Measurements from ENCODE around the gene LTC4S.

Gene LTC4S

DNA sequence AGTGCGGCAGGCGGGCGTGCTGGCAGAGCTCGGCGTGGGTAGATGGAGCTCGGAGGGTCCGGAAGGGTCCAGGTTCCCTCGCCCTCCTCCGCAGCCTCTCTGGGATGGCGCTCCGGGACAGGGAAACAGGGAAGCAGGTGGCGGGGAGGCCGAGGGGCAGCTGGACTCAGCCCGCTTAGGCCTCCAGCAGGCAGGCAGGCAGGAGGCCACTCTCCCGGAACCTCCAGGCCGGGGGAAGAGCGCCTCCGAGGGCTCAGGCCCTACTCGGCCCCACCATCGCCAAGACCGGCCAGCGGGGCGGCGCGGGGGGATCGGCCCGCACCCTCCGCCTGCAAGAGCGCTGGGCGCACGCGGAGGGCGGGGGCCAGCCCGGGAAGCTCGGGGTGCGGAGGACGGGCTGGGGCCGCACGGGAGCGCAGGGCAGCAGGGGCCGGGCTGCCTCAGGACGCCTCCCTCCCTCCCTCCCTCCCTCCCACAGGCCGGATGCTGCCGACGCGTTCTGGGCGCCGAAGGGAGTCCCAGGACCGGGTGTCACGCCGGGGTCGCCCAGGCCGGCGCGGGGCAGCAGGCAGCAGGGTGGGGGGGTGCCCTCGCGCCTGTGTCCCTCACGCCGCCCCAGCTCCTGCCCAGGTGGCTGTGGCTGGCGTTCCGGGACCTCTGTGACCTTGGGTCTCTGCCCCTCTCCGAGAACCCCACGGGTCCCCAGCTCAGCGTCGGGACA is 11.9 kb downstream of the LTC4S start:
- Histone ChIP-seq H3K4me3 (ENCODE audit: control insufficient read depth in 1 of 7, extremely low read depth in 1 of 7, insufficient read depth in 4 of 7, low read depth in 2 of 7, low read length in 6 of 7) (peak overlapping the region; percentile 65 to 83 (median 75)), H3K36me3 (ENCODE audit: control insufficient read depth in 4 of 4, insufficient read depth in 4 of 4, low read length in 3 of 4) (peaks cover 0 to 14% (median 4%) of the 10 kb centered on the region in 4 experiments), H3K27me3 (replicated peaks in 2 of 5; ENCODE audit: control insufficient read depth in 4 of 5, insufficient read depth in 5 of 5, low read length in 4 of 5) (no peaks in the 10 kb centered on the region), H3K9me3 (ENCODE audit: control extremely low read depth in 1 of 5, control insufficient read depth in 4 of 5, insufficient read depth in 2 of 5, low read depth in 1 of 5, low read length in 4 of 5) (no peaks in the 10 kb centered on the region), H3K4me1 (ENCODE audit: control extremely low read depth in 1 of 4, control insufficient read depth in 4 of 4, insufficient read depth in 4 of 4, low read length in 3 of 4) (peaks cover 4 to 49% (median 42%) of the 10 kb centered on the region in 4 experiments), H3K27ac (ENCODE audit: insufficient read depth in 1 of 2, low read depth in 1 of 2, low read length in 2 of 2, poor library complexity in 1 of 2, severe bottlenecking in 2 of 2) (peak overlapping the region in 1 of 2 experiments; percentile 64)
- 16% methylated on average over 41 of the region's 65 CpGs for WGBS (ENCODE audit: insufficient coverage)
- POLR2A ChIA-PET: interaction anchor here (0.7 to 9.1 kb wide), 4 partner anchors 9 to 22 kb away, joined by 3 to 131 read pairs (median 4); partner anchors contain the start of gene SQSTM1
- DNase-seq: peak in 2 of 3 donors; percentile 55 to 68
- CTCF ChIA-PET: interaction anchor here (0.9 to 1.5 kb wide), 2 partner anchors 10 to 14 kb away, joined by 4 read pairs; no protein-coding TSS in a partner anchor

DNA sequence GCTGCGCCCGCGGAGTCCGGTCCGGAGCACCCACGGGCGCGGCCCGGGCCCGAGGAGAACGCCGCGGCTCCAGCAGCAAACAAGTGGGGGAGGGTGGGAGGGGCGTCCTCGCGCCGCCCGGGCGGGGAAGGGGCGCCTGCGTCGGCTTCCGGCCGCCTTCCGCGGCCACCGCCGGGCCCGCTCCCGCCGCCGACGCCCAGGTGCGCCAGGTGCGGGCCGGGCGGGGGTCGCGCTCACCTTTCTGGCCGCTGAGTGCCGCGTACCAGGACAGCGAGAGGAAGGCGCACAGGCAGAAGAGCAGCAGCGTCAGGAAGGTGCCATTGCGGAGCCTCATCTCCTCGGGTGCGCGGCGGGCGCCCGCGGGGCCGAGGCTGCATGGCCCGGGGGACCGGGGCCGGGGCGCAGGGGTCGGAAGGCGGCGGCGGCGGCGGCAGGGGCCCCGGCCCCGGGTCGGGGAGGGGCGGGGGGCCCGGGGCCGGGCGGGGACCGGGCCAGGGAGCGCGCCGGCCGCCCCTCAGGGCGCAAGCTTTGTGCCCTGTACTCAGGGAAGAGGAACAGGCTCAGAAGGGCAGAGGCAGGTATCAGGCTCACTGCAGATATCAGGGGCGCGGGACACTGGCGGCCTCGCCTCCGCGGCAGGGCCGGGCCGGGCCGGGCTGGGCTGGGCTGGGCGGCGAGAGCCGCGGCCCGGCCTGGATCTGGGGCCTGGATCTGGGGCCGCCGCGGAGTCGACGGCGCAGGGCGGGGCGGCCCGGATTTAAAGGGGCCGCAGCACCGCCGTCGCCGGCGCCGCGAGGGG is 12.7 kb downstream of the LTC4S start, which contains the start of gene MGAT4B:
Gene MGAT4B (minus strand): TSS at position 617 of the 799 bp plus-strand sequence. CDS start 283 bp downstream, at position 334.
- peaks cover 4 to 49% (median 41%) of the 10 kb centered on the region in 4 experiments for H3K4me1 ChIP-seq (ENCODE audit: control extremely low read depth in 1 of 4, control insufficient read depth in 4 of 4, insufficient read depth in 4 of 4, low read length in 3 of 4)
- DNase-seq: peak in 2 of 3 donors; percentile 74 to 82
- H3K4me3 ChIP-seq (ENCODE audit: control insufficient read depth in 1 of 7, extremely low read depth in 1 of 7, insufficient read depth in 4 of 7, low read depth in 2 of 7, low read length in 6 of 7): peak within 1 kb of the TSS; percentile 65 to 83 (median 75)
- H3K36me3 ChIP-seq (ENCODE audit: control insufficient read depth in 4 of 4, insufficient read depth in 4 of 4, low read length in 3 of 4): peaks cover 0 to 7% (median under 1%) of the 10 kb centered on the region in 4 experiments
- ChIA-PET POLR2A (interaction anchor here (0.6 to 9.1 kb wide), 4 partner anchors 13 to 36 kb away, joined by 3 to 131 read pairs (median 4); partner anchors contain the start of gene SQSTM1), CTCF (interaction anchor here (1.5 kb wide), 1 partner anchor 11 kb away, joined by 4 read pairs; no protein-coding TSS in a partner anchor)
- no peaks in the 10 kb centered on the region for H3K27me3 ChIP-seq (replicated peaks in 2 of 5; ENCODE audit: control insufficient read depth in 4 of 5, insufficient read depth in 5 of 5, low read length in 4 of 5)
- H3K27ac ChIP-seq (ENCODE audit: insufficient read depth in 1 of 2, low read depth in 1 of 2, low read length in 2 of 2, poor library complexity in 1 of 2, severe bottlenecking in 2 of 2): peak within 1 kb of the TSS in 1 of 2 experiments; percentile 64
- WGBS (ENCODE audit: insufficient coverage): 0% methylated on average over 47 of the region's 108 CpGs
- H3K9me3 ChIP-seq (ENCODE audit: control extremely low read depth in 1 of 5, control insufficient read depth in 4 of 5, insufficient read depth in 2 of 5, low read depth in 1 of 5, low read length in 4 of 5): no peaks in the 10 kb centered on the region

DNA sequence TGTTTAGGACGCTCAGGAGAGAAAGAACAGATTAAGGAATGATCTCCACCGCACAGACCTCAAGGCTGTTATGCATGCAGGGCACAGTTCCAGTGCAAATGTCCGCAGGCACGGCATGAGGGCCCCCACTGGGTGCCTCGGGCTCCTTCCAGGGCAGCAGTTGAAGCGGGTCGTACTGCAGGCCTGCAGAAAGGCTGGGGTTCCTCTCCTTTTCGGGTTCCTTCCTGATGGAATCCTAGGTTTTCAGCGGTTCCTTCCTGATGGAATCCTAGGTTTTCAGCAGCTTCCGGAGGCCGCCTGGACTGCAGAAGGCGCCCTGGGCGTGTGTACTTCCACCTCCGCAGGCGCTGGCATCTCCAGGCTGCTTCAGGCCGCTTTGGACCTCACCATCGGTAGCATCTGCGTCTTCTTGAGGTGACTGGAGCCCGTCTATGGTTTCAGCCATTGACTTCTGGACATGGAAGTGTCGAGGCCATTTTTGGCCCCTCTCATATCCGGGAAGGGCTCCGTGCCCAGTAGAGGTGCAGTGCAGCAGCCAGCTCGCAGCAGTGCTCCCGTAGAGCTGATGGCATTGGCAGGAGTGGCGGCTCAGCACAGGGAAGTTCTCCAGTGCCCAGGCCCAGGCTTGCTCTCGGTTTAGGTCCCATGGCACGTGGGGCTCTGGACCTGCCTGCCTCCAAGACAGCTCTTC is 18.5 kb downstream of the LTC4S start:
- Histone ChIP-seq H3K36me3 (ENCODE audit: control insufficient read depth in 4 of 4, insufficient read depth in 4 of 4, low read length in 3 of 4) (peaks cover 0 to 32% (median 10%) of the 10 kb centered on the region in 4 experiments), H3K4me1 (ENCODE audit: control extremely low read depth in 1 of 4, control insufficient read depth in 4 of 4, insufficient read depth in 4 of 4, low read length in 3 of 4) (peaks cover 0 to 15% (median 8%) of the 10 kb centered on the region in 4 experiments), H3K9me3 (ENCODE audit: control extremely low read depth in 1 of 5, control insufficient read depth in 4 of 5, insufficient read depth in 2 of 5, low read depth in 1 of 5, low read length in 4 of 5) (peaks cover 0 to 2% (median 0%) of the 10 kb centered on the region in 5 experiments), H3K27ac (ENCODE audit: insufficient read depth in 1 of 2, low read depth in 1 of 2, low read length in 2 of 2, poor library complexity in 1 of 2, severe bottlenecking in 2 of 2) (peak overlapping the region in 1 of 2 experiments; percentile 34), H3K27me3 (replicated peaks in 2 of 5; ENCODE audit: control insufficient read depth in 4 of 5, insufficient read depth in 5 of 5, low read length in 4 of 5) (no peaks in the 10 kb centered on the region), H3K4me3 (ENCODE audit: control insufficient read depth in 1 of 7, extremely low read depth in 1 of 7, insufficient read depth in 4 of 7, low read depth in 2 of 7, low read length in 6 of 7) (no peak overlapping the region)
- 98% methylated on average over 26 of the region's 27 CpGs for WGBS (ENCODE audit: insufficient coverage)
- CTCF ChIA-PET: interaction anchor here (0.6 to 5.8 kb wide), 5 partner anchors 9 to 121 kb away, joined by 3 to 39 read pairs (median 5); no protein-coding TSS in a partner anchor
- POLR2A ChIA-PET: no interaction called here
- no peak for DNase-seq

DNA sequence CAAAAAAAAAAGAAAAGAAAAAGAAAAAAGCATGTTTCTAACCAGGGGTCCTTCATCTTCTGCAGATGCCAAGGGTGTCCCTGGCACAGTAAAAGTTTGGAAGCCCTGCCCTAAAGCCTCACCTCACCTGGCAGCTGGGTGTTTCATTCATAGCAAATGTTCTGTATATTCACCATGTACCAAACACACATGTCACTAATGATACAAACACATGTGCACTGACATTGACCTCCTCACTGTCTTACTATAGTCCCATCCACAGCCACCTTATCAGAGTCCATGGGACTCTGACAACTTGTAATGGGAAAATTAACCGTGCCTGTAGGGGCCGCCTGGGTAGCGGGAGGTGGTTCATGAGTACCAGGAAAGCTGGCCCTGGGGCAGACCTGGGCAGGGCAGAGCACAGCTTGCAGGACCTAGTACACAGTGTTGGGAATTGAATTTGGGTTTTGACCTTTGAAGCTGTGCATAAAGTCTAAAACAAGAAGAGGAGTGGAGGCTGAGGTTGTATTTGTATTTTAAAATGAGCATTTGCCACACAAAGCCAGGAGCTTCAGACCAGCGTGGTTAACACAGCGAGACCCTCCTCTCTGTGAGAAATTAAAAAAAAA is 19.3 kb downstream of the LTC4S start:
- H3K4me1 ChIP-seq (ENCODE audit: control extremely low read depth in 1 of 4, control insufficient read depth in 4 of 4, insufficient read depth in 4 of 4, low read length in 3 of 4): peaks cover 0 to 16% (median 13%) of the 10 kb centered on the region in 4 experiments
- peaks cover 0 to 32% (median 10%) of the 10 kb centered on the region in 4 experiments for H3K36me3 ChIP-seq (ENCODE audit: control insufficient read depth in 4 of 4, insufficient read depth in 4 of 4, low read length in 3 of 4)
- H3K9me3 ChIP-seq (ENCODE audit: control extremely low read depth in 1 of 5, control insufficient read depth in 4 of 5, insufficient read depth in 2 of 5, low read depth in 1 of 5, low read length in 4 of 5): peaks cover 0 to 2% (median 0%) of the 10 kb centered on the region in 5 experiments
- H3K4me3 ChIP-seq (ENCODE audit: control insufficient read depth in 1 of 7, extremely low read depth in 1 of 7, insufficient read depth in 4 of 7, low read depth in 2 of 7, low read length in 6 of 7): no peak overlapping the region
- POLR2A ChIA-PET: no interaction called here
- CTCF ChIA-PET: interaction anchor here (0.6 to 5.8 kb wide), 8 partner anchors 9 to 122 kb away, joined by 3 to 39 read pairs (median 4); partner anchors contain the start of gene LTC4S
- H3K27me3 ChIP-seq (replicated peaks in 2 of 5; ENCODE audit: control insufficient read depth in 4 of 5, insufficient read depth in 5 of 5, low read length in 4 of 5): no peaks in the 10 kb centered on the region
- no peak for DNase-seq
- 100% methylated on average over 2 of the region's 5 CpGs for WGBS (ENCODE audit: insufficient coverage)
- no peak overlapping the region for H3K27ac ChIP-seq (ENCODE audit: insufficient read depth in 1 of 2, low read depth in 1 of 2, low read length in 2 of 2, poor library complexity in 1 of 2, severe bottlenecking in 2 of 2)

DNA sequence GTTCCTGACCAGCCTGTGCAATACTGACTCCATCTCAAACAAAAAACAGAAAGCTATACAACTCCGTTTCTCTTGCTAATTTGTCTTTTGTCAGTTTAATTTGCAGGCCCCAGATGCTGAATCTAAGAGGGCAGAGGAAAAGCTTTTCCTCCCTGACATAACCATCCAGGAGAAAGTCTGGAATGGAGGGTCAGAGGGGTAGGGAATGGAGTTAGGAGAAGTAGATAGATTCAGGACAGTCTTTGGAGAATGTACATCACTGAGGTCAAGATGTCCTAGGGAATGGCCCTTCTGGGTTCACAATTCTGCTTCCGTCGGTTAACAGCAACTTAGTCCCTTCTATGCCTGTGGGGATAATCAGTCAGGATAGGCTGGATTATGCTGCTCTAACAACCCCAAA is 20.3 kb downstream of the LTC4S start:
- CTCF ChIA-PET: interaction anchor here (1.2 to 5.8 kb wide), 6 partner anchors 8 to 20 kb away, joined by 3 to 39 read pairs (median 4); partner anchors contain the start of gene LTC4S

More for the DNA sequence above, 20.3 kb downstream of the LTC4S start:
- Histone ChIP-seq H3K9me3 (ENCODE audit: control extremely low read depth in 1 of 5, control insufficient read depth in 4 of 5, insufficient read depth in 2 of 5, low read depth in 1 of 5, low read length in 4 of 5) (peaks cover 0 to 2% (median 0%) of the 10 kb centered on the region in 5 experiments), H3K36me3 (ENCODE audit: control insufficient read depth in 4 of 4, insufficient read depth in 4 of 4, low read length in 3 of 4) (peaks cover 0 to 32% (median 10%) of the 10 kb centered on the region in 4 experiments), H3K27me3 (replicated peaks in 2 of 5; ENCODE audit: control insufficient read depth in 4 of 5, insufficient read depth in 5 of 5, low read length in 4 of 5) (no peaks in the 10 kb centered on the region), H3K27ac (ENCODE audit: insufficient read depth in 1 of 2, low read depth in 1 of 2, low read length in 2 of 2, poor library complexity in 1 of 2, severe bottlenecking in 2 of 2) (no peak overlapping the region), H3K4me1 (ENCODE audit: control extremely low read depth in 1 of 4, control insufficient read depth in 4 of 4, insufficient read depth in 4 of 4, low read length in 3 of 4) (peaks cover 0 to 26% (median 23%) of the 10 kb centered on the region in 4 experiments), H3K4me3 (ENCODE audit: control insufficient read depth in 1 of 7, extremely low read depth in 1 of 7, insufficient read depth in 4 of 7, low read depth in 2 of 7, low read length in 6 of 7) (no peak overlapping the region)
- no peak for DNase-seq
- WGBS (ENCODE audit: insufficient coverage): no CpG with 5 or more reads among the region's 3 CpGs
- POLR2A ChIA-PET: no interaction called here
